GM12878 (cell line): ENCODE results near the gene ACKR1. TPM values are rescaled to one million over a fixed set of nuclear protein-coding genes. Genes with fewer than 3 reads are reported as not detected.

Experiments used
- ATAC-seq: fragments of 200-7000 bp; cut with Tn5 transposase; 3 replicates; pipeline ENCODE4 v1.9.1; 2020; ENCODE audit warnings: mild to moderate bottlenecking, moderate library complexity
- BruUV-seq: library from RNA; stranded (reverse); fragments of 400-500 nt; replicated peaks from 2 replicates; lab custom pipeline; 2021; lab: Mats Ljungman, UMichigan
- CTCF ChIA-PET: fragments of 300-600 bp; sonication (Branson Sonifier 250); formaldehyde crosslinking; extraction: SDS; loops from one replicate; lab custom pipeline; 2021; ENCODE audit warnings: inconsistent platforms; lab: Yijun Ruan, JAX
- POLR2A ChIA-PET: fragments of 350-600 bp; formaldehyde crosslinking; extraction: SDS; loops from one replicate; lab custom pipeline; 2021; ENCODE audit warnings: inconsistent platforms; lab: Charles Lee
- RAD21 ChIA-PET: fragments of 300-600 bp; sonication (Branson Sonifier 250); formaldehyde crosslinking; loops from one replicate; lab custom pipeline; 2023; ENCODE audit warnings: antibody characterized with exemption; ENCODE audit not compliant: unreplicated experiment; lab: Charles Lee
- SMC1A ChIA-PET: fragments of 300-600 bp; sonication (Branson Sonifier 250); formaldehyde crosslinking; loops from one replicate; lab custom pipeline; 2023; ENCODE audit not compliant: unreplicated experiment, uncharacterized antibody; lab: Charles Lee
- DNase-seq: peaks from one replicate; pipeline ENCODE4 v3.0.0-alpha.2; 2011; ENCODE audit warnings: low read depth, low spot score
- FAIRE-seq: peaks from 3 replicates; lab custom pipeline; 2011; peaks lifted over from hg19 to GRCh38; lab: Jason Lieb, UNC
- H2AFZ ChIP-seq: 2 replicates; pipeline ENCODE4 v1.6.0; 2011; ENCODE audit warnings: low read depth, low read length, control low read depth; ENCODE audit not compliant: control insufficient read depth
- H3K27ac ChIP-seq: 2 replicates; pipeline ENCODE4 v1.5.1; 2011; ENCODE audit warnings: control low read depth; ENCODE audit not compliant: control insufficient read depth, insufficient read depth
- H3K27me3 ChIP-seq, 2 experiments: replicated peaks in 1 of 2; 2 replicates each; pipeline versions ENCODE4 v1.6.0 to v1.6.1; 2011; ENCODE audit warnings: low read length in 1 of 2; ENCODE audit not compliant: control insufficient read depth in 2 of 2, insufficient read depth in 2 of 2
- H3K36me3 ChIP-seq, 2 experiments: 2 replicates each; pipeline ENCODE4 v1.5.1; 2011; ENCODE audit warnings: low read length in 1 of 2; ENCODE audit not compliant: control insufficient read depth in 2 of 2, insufficient read depth in 2 of 2
- H3K4me1 ChIP-seq: 2 replicates; pipeline ENCODE4 v1.6.1; 2011; ENCODE audit warnings: mild to moderate bottlenecking, low read length, moderate library complexity, mixed read lengths; ENCODE audit not compliant: control insufficient read depth, insufficient read depth
- H3K4me2 ChIP-seq: 2 replicates; pipeline ENCODE4 v1.6.0; 2011; ENCODE audit warnings: control low read depth; ENCODE audit not compliant: control insufficient read depth, insufficient read depth
- H3K4me3 ChIP-seq: fragments of 200-600 bp; sonication (generic); 2 replicates; pipeline ENCODE4 v1.5.1; 2016
- H3K79me2 ChIP-seq: 2 replicates; pipeline ENCODE4 v1.6.0; 2011; ENCODE audit warnings: low read length; ENCODE audit not compliant: control insufficient read depth, insufficient read depth
- H3K9ac ChIP-seq: 2 replicates; pipeline ENCODE4 v1.8.0; 2011; ENCODE audit warnings: low read length, control low read depth, mixed read lengths; ENCODE audit not compliant: control insufficient read depth, insufficient read depth
- H3K9me3 ChIP-seq: replicated peaks from 3 replicates; pipeline ENCODE4 v1.5.1; 2011; ENCODE audit warnings: mild to moderate bottlenecking, low read length; ENCODE audit not compliant: control insufficient read depth, insufficient read depth
- H4K20me1 ChIP-seq: 2 replicates; pipeline ENCODE4 v1.6.0; 2011; ENCODE audit not compliant: control insufficient read depth, insufficient read depth
- BHLHE40 ChIP-seq, 2 experiments: fragments of 450-650 bp in 1 of 2; IDR thresholded peaks; 2 replicates each; pipeline ENCODE4 v1.6.1; 2011 to 2017; ENCODE audit warnings: low read depth in 2 of 2, borderline replicate concordance in 1 of 2, improper control_type of control experiment in 1 of 2, low read length in 1 of 2, mild to moderate bottlenecking in 1 of 2
- CBX3 ChIP-seq: fragments of 200-600 bp; sonication (generic); IDR thresholded peaks from 2 replicates; pipeline ENCODE4 v1.6.1; 2016; ENCODE audit warnings: low read depth, borderline replicate concordance
- E2F8 ChIP-seq: fragments of 450-650 bp; IDR thresholded peaks from 2 replicates; pipeline ENCODE4 v1.6.1; 2018; ENCODE audit warnings: mild to moderate bottlenecking, low read depth, moderate library complexity; ENCODE audit not compliant: partially characterized antibody
- ELK1 ChIP-seq: IDR thresholded peaks from 2 replicates; pipeline ENCODE4 v1.6.1; 2012; ENCODE audit warnings: low read depth, low read length, improper control_type of control experiment
- FOS ChIP-seq: IDR thresholded peaks from 3 replicates; pipeline ENCODE4 v1.6.1; 2011; ENCODE audit warnings: borderline replicate concordance; ENCODE audit not compliant: insufficient read length; ENCODE audit errors: extremely low read depth
- GATAD2B ChIP-seq: fragments of 450-650 bp; conservative IDR thresholded peaks from 2 replicates; pipeline ENCODE4 v1.6.1; 2017; ENCODE audit warnings: low read depth, mild to moderate bottlenecking, moderate library complexity
- MYC ChIP-seq: IDR thresholded peaks from 2 replicates; pipeline ENCODE4 v1.6.1; 2011; ENCODE audit warnings: mild to moderate bottlenecking, low read length, moderate library complexity, inconsistent platforms; ENCODE audit not compliant: insufficient read depth, insufficient replicate concordance, insufficient read length, severe bottlenecking
- POLR2AphosphoS5 ChIP-seq: IDR thresholded peaks from 2 replicates; pipeline ENCODE4 v1.6.1; 2011; ENCODE audit warnings: mild to moderate bottlenecking, low read length, inconsistent platforms
- PRDM15 ChIP-seq: fragments of 450-650 bp; formaldehyde crosslinking; IDR thresholded peaks from 2 replicates; pipeline ENCODE4 v1.4.0; 2020; ENCODE audit warnings: mild to moderate bottlenecking, moderate library complexity
- RB1 ChIP-seq: fragments of 450-650 bp; formaldehyde crosslinking; IDR thresholded peaks from 2 replicates; pipeline ENCODE4 v1.6.1; 2017; ENCODE audit warnings: mild to moderate bottlenecking, borderline replicate concordance
- WGBS: methylation state at CpG from one replicate; pipeline ENCODE4 v1.1.6; 2016; ENCODE audit warnings: low lambda C conversion rate; ENCODE audit not compliant: insufficient replicate concordance, insufficient coverage; ENCODE audit errors: missing lambda C conversion rate; 5-methylcytosine and 5-hydroxymethylcytosine counted together
- in situ Hi-C: fragments of 300-500 bp; cut with MboI; formaldehyde crosslinking; loops from 9 replicates; pipeline ENCODE4 v1.14.3; 2018; ENCODE audit warnings: mixed read lengths
- intact Hi-C: fragments of 100-400 bp; cut with micrococcal nuclease; formaldehyde crosslinking; loops from one replicate; pipeline ENCODE4 v1.14.2; 2022; ENCODE audit not compliant: unreplicated experiment
- polyA plus RNA-seq, 11 experiments: library from polyadenylated mRNA; depleted of rRNA in 4 of 11; unstranded in 6 of 11; stranded (reverse) in 5 of 11; fragments of >200 nt; fragmentation: Nextera tagmentation in 4 of 11; fragmentation: Illumina TruSeq in 1 of 11; extraction: Ambion mirVana in 4 of 11; extraction: Trizol in 1 of 11; gene quantifications; 1 replicate in 1 of 11; 2 replicates in 10 of 11; pipeline versions ENCODE4 v1.2.1 to v1.2.3, GENCODE V29; 2011 to 2016; ENCODE audit warnings: inconsistent platforms in 2 of 11, missing spikeins in 2 of 11, low read depth in 1 of 11
- total RNA-seq, 4 experiments: library from RNA; depleted of rRNA in 3 of 4; stranded (reverse); fragments of >200 nt in 3 of 4; fragmentation: Illumina TruSeq in 1 of 4; extraction: Trizol in 1 of 4; gene quantifications; 2 replicates each; pipeline versions ENCODE4 v1.2.1 to v1.2.3, GENCODE V29; 2013 to 2021

The ACKR1 gene
- total and polyA plus RNA-seq, 10 of the 15 experiments (the other 5 are each of a cell fraction or from before 2014, with no cell fraction given), result 0.06 to 1.8 (median 0.38) TPM; not detected in 1

DNA sequence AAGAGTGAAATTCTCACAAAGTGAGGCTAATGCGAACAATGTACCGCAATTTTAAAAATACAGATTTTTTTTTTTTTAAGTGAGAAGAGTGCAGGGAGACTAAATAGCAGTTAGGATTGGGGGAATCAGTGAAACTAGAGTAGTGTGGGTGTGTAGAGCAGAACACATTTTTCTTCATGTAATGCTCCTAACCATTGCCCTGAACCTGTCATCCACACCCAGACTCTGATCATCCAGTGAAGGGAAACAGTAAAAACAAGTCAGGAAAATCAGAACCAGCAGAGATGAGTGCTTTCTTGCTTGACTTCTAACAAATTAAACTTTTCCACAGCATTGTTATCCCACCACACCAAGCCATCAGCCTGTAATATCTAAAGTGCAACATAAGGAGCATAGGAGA lies 24.2 kb upstream of the ACKR1 start:
- Histone ChIP-seq H4K20me1 (no peaks in the 10 kb centered on the region), H2AFZ (no peak overlapping the region), H3K4me3 (no peak overlapping the region), H3K4me1 (no peaks in the 10 kb centered on the region), H3K27me3 (no peaks in the 10 kb centered on the region; a peak in 1 of 4 replicates), H3K4me2 (no peak overlapping the region), H3K9ac (no peak overlapping the region), H3K9me3 (no peaks in the 10 kb centered on the region), H3K79me2 (no peaks in the 10 kb centered on the region), H3K27ac (no peak overlapping the region), H3K36me3 (no peaks in the 10 kb centered on the region)
- ATAC-seq (no peak), FAIRE-seq (no peak), DNase-seq (no peak)
- RAD21 ChIA-PET, result no interaction called here
- intact Hi-C loops, result no loop called here
- CTCF ChIA-PET, result no interaction called here
- no peak for TF ChIP-seq CBX3
- no peak for TF ChIP-seq BHLHE40 (IDR thresholded peaks at IDR 0.05; ENCODE audit: borderline replicate concordance in 1 of 2, low read depth in 2 of 2, low read length in 1 of 2)
- no peak for TF ChIP-seq ELK1
- TF ChIP-seq RB1, result no peak
- TF ChIP-seq E2F8, result no peak
- no peak for TF ChIP-seq FOS
- TF ChIP-seq PRDM15 (CRISPR knock-in tag), result no peak
- no peak for TF ChIP-seq POLR2AphosphoS5
- TF ChIP-seq MYC, result no peak
- no peak for TF ChIP-seq GATAD2B
- in situ Hi-C loops, result no loop called here
- no TSS peak for BruUV-seq
- SMC1A ChIA-PET, result no interaction called here
- POLR2A ChIA-PET, result no interaction called here
- 91% methylated on average over 2 of the region's 2 CpGs for WGBS
